ENCODE measurements around the gene DHTKD1. TPM values are rescaled to one million over a fixed set of nuclear protein-coding genes. Genes with fewer than 3 reads are reported as not detected.

The DHTKD1 gene
- total RNA-seq, 1 experiment from 2014 or later = 20.6 TPM

- no peak for DNase-seq (ENCODE audit: low read depth, low spot score)
- Histone ChIP-seq H3K4me2 (ENCODE audit: low read length) (no peak overlapping the region), H4K20me1 (ENCODE audit: insufficient read depth) (no peaks in the 10 kb centered on the region), H3K4me1 (ENCODE audit: control insufficient read depth in 1 of 2, insufficient read depth in 2 of 2, low read length in 2 of 2) (peaks cover 0 to under 1% of the 10 kb centered on the region in 2 experiments; a peak in 2 of 4 replicates), H3K4me3 (replicated peaks in 1 of 2; ENCODE audit: low read depth in 1 of 2, low read length in 2 of 2) (no peak overlapping the region), H3K27ac (ENCODE audit: low read depth, low read length) (no peak overlapping the region), H3K36me3 (ENCODE audit: control insufficient read depth in 1 of 2, insufficient read depth in 2 of 2, low read length in 2 of 2) (peaks cover 6 to 8% of the 10 kb centered on the region in 2 experiments; a peak in 2 of 4 replicates), H3K9me3 (ENCODE audit: control insufficient read depth in 1 of 2, insufficient read depth in 1 of 2, low read depth in 1 of 2, low read length in 2 of 2) (no peaks in the 10 kb centered on the region), H2AFZ (ENCODE audit: low read depth, low read length, poor library complexity, severe bottlenecking) (no peak overlapping the region), H3K79me2 (ENCODE audit: insufficient read depth, low read length) (peaks cover 13% of the 10 kb centered on the region), H3K9me2 (ENCODE audit: insufficient read depth) (no peaks in the 10 kb centered on the region), H3K27me3 (ENCODE audit: insufficient read depth, low read length) (no peaks in the 10 kb centered on the region), H3K9ac (ENCODE audit: low read length) (no peak overlapping the region)
- no peak for TF ChIP-seq EZH2phosphoT487 (IDR thresholded peaks at IDR 0.05; ENCODE audit: borderline replicate concordance)
- TF ChIP-seq EGR1 (IDR thresholded peaks at IDR 0.05; ENCODE audit: low read depth) = no peak
- no peak for TF ChIP-seq REST (IDR thresholded peaks at IDR 0.05; ENCODE audit: low read depth)
- TF ChIP-seq SRF (IDR thresholded peaks at IDR 0.05; ENCODE audit: low read depth) = no peak
- POLR2A ChIA-PET = no interaction called here
- RAD21 ChIA-PET (ENCODE audit: low non-redundant PET in 1 of 2, low total read pairs in 2 of 2, uncharacterized antibody in 2 of 2, unreplicated experiment in 2 of 2) = no interaction called here
- intact Hi-C loops (cut with micrococcal nuclease) = no loop called here
- BruUV-seq (replicated peaks) = no TSS peak
- CTCF ChIA-PET = no interaction called here
- ATAC-seq = no peak
These were observed 66.9 kb downstream of the DHTKD1 start for GRCh38 chr10:12135631-12136030.

GRCh38 chr10:12140038-12140437, 71.3 kb downstream of the DHTKD1 start:
- H4K20me1 ChIP-seq (ENCODE audit: insufficient read depth) = no peaks in the 10 kb centered on the region
- intact Hi-C loops (cut with micrococcal nuclease) = no loop called here
- DNase-seq (ENCODE audit: low read depth, low spot score) = no peak
- POLR2A ChIA-PET = no interaction called here
- no peaks in the 10 kb centered on the region for H3K9me3 ChIP-seq (ENCODE audit: control insufficient read depth in 1 of 2, insufficient read depth in 1 of 2, low read depth in 1 of 2, low read length in 2 of 2)
- H3K4me2 ChIP-seq (ENCODE audit: low read length) = no peak overlapping the region
- H3K9ac ChIP-seq (ENCODE audit: low read length) = no peak overlapping the region
- H3K79me2 ChIP-seq (ENCODE audit: insufficient read depth, low read length) = no peaks in the 10 kb centered on the region
- RAD21 ChIA-PET (ENCODE audit: low non-redundant PET in 1 of 2, low total read pairs in 2 of 2, uncharacterized antibody in 2 of 2, unreplicated experiment in 2 of 2) = no interaction called here
- peaks cover 10 to 11% of the 10 kb centered on the region in 2 experiments; a peak in 3 of 4 replicates for H3K36me3 ChIP-seq (ENCODE audit: control insufficient read depth in 1 of 2, insufficient read depth in 2 of 2, low read length in 2 of 2)
- no peaks in the 10 kb centered on the region for H3K9me2 ChIP-seq (ENCODE audit: insufficient read depth)
- no TSS peak for BruUV-seq (replicated peaks)
- no peak overlapping the region for H3K27ac ChIP-seq (ENCODE audit: low read depth, low read length)
- no peak for ATAC-seq
- H3K4me3 ChIP-seq (replicated peaks in 1 of 2; ENCODE audit: low read depth in 1 of 2, low read length in 2 of 2) = no peak overlapping the region
- H2AFZ ChIP-seq (ENCODE audit: low read depth, low read length, poor library complexity, severe bottlenecking) = no peak overlapping the region
- H3K27me3 ChIP-seq (ENCODE audit: insufficient read depth, low read length) = no peaks in the 10 kb centered on the region
- no peaks in the 10 kb centered on the region for H3K4me1 ChIP-seq (ENCODE audit: control insufficient read depth in 1 of 2, insufficient read depth in 2 of 2, low read length in 2 of 2)
- CTCF ChIA-PET = interaction anchor here (2.9 kb wide), 1 partner anchor 10 kb away, joined by 9 read pairs; no protein-coding TSS in a partner anchor
- TF ChIP-seq POLR2AphosphoS5 (IDR thresholded peaks at IDR 0.05; ENCODE audit: low read depth, low read length) (no peak), CTCF (IDR thresholded peaks at IDR 0.05 in 2 of 3, conservative IDR thresholded peaks at IDR 0.05 in 1 of 3; ENCODE audit: borderline replicate concordance in 1 of 3, insufficient read depth in 1 of 3, low read depth in 2 of 3, low read length in 2 of 3) (no peak), ELF1 (IDR thresholded peaks at IDR 0.05; ENCODE audit: borderline replicate concordance, low read depth) (no peak), SIN3A (IDR thresholded peaks at IDR 0.05; ENCODE audit: low read depth) (no peak), RAD21 (IDR thresholded peaks at IDR 0.05; ENCODE audit: low read depth) (no peak), REST (IDR thresholded peaks at IDR 0.05; ENCODE audit: low read depth) (no peak), FOSL1 (IDR thresholded peaks at IDR 0.05; ENCODE audit: low read depth) (no peak), EZH2phosphoT487 (IDR thresholded peaks at IDR 0.05; ENCODE audit: borderline replicate concordance) (no peak), EZH2 (IDR thresholded peaks at IDR 0.05) (no peak), SRF (IDR thresholded peaks at IDR 0.05; ENCODE audit: low read depth) (no peak)

All from HCT116 (cell line).